ENCODE measurements around the gene REST.

DNA sequence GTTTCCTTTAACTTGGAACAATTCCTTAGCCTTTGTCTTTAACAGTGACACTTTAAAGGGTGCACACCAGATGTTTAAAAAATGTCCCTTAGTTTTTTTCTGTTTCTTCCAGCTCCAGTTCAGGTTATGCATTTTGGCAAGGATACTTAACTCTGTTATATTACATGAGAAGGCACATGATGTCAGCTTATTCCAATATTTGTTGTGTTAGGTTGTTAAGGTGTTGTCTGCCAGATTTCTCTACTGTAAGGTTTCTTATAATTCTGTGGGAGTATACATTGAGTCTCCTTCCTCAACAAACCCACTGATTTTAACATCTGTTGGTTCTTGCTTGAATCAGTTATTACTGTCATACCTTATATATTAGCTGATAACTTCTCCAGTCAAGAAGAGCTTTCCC, 33.3 kb downstream of the REST start:
- TF ChIP-seq KDM1A (IDR thresholded peaks at IDR 0.05; ENCODE audit: borderline replicate concordance, low read length), result no peak
- TF ChIP-seq, protein P1, sequence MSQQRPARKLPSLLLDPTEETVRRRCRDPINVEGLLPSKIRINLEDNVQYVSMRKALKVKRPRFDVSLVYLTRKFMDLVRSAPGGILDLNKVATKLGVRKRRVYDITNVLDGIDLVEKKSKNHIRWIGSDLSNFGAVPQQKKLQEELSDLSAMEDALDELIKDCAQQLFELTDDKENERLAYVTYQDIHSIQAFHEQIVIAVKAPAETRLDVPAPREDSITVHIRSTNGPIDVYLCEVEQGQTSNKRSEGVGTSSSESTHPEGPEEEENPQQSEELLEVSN (IDR thresholded peaks at IDR 0.05), result no peak
- TF ChIP-seq, protein P2, sequence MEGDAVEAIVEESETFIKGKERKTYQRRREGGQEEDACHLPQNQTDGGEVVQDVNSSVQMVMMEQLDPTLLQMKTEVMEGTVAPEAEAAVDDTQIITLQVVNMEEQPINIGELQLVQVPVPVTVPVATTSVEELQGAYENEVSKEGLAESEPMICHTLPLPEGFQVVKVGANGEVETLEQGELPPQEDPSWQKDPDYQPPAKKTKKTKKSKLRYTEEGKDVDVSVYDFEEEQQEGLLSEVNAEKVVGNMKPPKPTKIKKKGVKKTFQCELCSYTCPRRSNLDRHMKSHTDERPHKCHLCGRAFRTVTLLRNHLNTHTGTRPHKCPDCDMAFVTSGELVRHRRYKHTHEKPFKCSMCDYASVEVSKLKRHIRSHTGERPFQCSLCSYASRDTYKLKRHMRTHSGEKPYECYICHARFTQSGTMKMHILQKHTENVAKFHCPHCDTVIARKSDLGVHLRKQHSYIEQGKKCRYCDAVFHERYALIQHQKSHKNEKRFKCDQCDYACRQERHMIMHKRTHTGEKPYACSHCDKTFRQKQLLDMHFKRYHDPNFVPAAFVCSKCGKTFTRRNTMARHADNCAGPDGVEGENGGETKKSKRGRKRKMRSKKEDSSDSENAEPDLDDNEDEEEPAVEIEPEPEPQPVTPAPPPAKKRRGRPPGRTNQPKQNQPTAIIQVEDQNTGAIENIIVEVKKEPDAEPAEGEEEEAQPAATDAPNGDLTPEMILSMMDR (IDR thresholded peaks at IDR 0.05; ENCODE audit: control extremely low read depth in 1 of 3, insufficient read depth in 1 of 3, low read depth in 1 of 3, low read length in 3 of 3), result no peak
- TF ChIP-seq JUN (IDR thresholded peaks at IDR 0.05; ENCODE audit: low read depth, low read length), result no peak
- TF ChIP-seq TAF1 (IDR thresholded peaks at IDR 0.05; ENCODE audit: low read depth, low read length), result no peak
- TF ChIP-seq RAD21 (IDR thresholded peaks at IDR 0.05 in 1 of 2, conservative IDR thresholded peaks at IDR 0.05 in 1 of 2; ENCODE audit: low read depth in 2 of 2, low read length in 2 of 2), result no peak

Data from H1 (cell line).